ENCODE data around the gene KCND3.

- no peak for TF ChIP-seq CTCF (IDR thresholded peaks at IDR 0.05)
- TF ChIP-seq POLR2A (IDR thresholded peaks at IDR 0.05), result no peak
Observed at GRCh38 chr1:111938536-111938935, 50.9 kb downstream of the KCND3 start.

Measured in thyroid gland (tissue), 4 donors.